ENCODE results near the gene FGF18.
"Not testable (repeated sequence)": the region's sequence is repeated elsewhere in the genome, so short reads cannot be mapped to it uniquely, and the experiment has no call there.

The FGF18 gene

DNA sequence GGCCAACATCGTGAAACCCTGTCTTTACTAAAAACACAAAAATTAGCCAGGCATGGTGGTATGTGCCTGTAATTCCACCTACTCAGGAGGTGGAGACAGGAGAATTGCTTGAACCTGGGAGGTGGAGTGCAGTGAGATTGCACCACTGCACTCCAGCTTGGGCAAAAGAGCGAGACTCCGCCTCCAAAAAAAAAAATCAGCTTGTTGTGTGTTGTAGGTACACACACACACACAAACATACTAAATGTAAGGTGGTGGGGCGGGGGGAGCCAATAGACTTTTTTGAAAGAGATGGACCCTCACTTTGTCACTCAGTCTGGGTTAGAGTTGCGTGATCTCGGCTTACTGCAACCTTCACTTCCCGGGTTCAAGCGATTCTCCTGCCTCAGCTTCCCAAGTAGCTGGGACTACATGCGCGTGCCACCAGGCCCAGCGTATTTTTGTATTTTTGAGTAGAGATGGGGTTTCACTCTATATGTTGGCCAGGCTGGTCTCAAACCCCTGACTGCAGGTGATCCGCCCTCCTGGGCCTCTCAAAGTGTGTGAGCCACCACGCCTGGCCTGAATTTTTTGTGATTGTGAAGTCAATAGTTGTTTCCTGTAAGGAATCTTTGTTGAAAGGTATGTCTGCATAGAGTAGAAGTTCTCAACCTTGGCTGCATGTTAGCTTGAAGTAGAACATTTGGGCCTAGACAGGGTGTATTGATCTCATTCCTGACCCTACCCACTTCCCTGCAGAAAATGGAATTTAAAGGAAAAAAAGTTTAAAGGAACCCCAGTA lies 18.1 kb upstream of the FGF18 start:
- no peak for DNase-seq

DNA sequence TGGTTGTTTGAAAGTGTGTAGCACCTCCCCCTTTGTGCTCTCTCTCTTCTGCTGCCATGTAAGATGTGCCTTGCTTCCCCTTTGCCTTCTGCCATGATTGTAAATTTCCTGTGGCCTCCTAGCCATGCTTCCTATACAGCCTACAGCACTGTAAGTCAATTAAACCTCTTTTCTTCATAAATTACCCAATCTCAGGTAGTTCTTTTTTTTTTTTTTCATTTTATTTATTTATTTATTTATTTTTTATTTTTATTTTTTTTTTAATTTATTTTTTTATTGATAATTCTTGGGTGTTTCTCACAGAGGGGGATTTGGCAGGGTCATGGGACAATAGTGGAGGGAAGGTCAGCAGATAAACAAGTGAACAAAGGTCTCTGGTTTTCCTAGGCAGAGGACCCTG lies 16.7 kb upstream of the FGF18 start:
- DNase-seq: not testable (repeated sequence)

DNA sequence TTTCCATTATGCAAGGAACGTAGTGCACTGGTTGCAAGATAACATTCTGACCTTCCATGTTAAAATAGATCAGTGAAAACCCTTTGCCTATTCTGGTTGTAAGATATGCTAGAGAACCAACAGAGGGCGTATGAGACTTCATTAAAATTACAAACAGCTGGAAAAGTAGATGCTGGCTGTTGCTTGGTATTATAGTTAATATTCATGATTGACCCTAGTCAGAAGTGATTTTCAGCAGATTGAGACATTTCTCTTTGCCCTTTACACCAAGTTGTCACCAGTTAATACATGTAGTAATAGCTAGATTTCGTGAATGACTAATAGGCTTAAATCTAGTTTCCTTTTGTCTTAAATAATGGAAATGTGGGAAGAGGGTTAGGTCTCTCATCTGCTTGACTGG lies 13.8 kb upstream of the FGF18 start:
- no peak for DNase-seq

DNA sequence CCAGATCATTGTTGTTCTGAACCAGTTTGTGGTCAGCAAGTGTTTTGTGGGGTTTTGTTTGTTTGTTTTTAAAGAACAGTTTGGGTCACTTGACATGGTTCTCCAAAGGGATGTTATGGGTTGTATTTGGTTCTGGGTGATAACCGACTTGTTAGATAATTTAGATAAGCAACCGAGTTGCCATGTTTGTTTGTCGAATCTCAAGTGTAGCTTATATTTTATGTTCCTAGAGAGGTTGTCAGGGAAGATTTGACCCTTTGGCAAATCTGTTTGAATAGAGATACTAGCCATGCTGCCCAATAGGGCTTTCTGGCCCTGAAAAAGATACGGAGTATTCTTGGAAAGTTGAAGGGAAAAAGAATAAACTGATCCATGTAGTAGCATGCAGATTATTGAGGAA lies 12.2 kb upstream of the FGF18 start:
- DNase-seq: no peak

DNA sequence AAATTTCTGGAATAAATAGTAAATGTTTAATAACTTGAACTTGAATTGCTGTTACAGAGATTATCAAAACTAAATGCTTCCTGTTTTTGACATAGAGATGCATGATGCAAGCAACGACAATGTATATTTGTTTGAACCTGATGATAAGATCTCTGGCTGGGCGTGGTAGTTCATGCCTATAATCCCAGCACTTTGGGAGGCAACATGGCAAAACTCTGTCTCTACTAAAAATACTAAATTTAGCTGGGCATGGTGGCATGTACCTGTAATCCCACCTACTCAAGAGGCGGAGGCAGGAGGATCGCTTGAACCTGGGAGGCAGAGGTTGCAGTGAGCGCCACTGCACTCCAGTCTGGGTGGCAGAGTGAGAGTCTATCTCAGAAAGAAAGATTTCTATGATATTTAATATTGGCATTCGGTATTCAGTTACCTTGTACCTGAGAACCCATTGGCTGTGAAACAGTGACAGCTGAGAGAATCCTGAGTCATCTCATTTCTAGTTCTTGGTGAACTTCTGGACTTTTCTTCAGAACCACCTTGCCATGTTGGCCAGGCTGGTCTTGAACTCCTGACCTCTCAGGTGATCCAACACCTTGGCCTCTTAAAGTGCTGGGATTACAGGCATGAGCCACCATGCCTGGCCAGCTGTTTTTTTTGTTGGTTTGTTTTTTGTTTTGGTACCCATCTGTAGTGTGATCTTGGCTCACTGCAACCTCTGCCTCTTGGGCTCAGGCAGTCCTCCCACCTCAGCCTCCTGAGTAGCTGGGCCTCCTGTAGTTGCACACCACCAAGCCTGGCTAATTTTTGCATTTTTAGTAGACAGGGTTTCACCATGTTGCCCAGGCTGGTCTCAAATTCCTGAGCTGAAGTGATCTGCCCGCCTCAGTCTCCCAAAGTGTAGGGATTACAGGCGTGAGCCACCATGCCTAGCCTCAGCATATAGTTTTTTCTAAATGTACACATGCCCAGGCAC lies 10.0 kb upstream of the FGF18 start:
- DNase-seq: no peak

DNA sequence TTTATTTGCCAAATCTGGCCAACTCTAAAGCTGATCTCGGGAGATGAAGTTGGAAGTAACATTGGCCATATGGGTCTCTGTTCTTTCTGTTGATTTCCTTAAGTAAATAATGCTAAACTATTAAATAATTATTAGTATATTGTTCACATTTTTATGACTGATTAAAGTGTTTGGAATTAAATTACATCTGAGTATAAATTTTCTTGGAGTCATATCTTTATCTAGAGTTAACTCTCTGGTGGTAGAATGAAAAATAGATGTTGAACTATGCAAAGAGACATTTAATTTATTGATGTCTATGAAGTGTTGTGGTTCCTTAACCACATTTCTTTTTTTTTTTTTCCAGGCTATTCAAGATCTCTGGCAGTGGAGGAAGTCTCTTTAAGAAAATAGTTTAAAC lies 9.3 kb upstream of the FGF18 start:
- DNase-seq: no peak

DNA sequence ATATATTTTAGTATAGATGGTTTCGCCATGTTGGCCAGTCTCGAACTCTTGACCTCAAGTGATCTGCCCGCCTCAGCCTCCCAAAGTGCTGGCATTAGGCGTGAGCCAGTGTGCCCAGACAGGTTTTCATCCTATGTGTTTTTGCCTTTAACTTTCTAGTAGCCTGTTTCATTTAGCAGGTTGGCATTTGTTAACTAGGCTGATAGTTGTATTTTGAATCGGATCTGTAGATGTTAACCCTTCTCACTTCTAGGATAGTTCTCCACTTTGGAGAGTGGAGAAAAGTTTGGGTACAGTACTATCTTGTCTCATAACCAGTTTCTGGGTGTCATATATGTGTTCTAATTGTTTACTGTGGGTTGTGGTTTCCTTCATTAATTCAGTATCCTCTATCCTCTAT lies 7.3 kb upstream of the FGF18 start:
- no peak for DNase-seq

DNA sequence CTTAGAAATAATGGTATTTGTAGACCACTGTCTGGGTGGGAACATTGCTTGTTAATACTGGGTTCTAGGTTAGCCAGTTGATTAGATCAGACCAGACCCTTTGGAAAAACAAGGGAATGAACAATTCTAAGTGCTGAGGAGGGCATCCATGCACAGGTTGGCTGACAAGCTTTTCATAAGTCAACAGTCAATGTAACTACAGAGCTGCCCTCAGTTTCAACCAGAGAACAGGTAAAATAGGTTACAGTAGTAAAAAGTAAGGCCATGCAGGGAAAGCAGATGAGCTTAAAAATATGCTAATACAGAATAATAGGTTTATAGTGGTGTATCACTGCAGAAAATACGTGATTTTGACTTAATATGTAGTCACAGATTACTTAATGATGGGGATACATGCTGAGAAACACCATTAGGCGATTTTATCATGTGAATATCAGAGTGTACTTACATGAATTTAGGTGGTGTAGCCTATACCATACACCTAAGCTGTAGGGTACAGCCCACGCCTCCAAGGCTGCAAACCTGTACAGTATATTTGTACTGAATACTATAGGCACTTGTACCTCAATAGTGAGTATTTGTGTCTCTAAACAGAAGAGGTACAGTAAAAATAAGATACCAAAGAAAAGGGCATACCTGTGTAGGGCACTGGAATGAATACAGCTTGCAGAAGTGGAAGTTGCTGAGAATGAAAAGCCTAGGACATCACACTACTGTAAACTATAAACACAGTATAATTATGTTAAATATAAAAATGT lies 6.1 kb upstream of the FGF18 start:
- no peak for DNase-seq

DNA sequence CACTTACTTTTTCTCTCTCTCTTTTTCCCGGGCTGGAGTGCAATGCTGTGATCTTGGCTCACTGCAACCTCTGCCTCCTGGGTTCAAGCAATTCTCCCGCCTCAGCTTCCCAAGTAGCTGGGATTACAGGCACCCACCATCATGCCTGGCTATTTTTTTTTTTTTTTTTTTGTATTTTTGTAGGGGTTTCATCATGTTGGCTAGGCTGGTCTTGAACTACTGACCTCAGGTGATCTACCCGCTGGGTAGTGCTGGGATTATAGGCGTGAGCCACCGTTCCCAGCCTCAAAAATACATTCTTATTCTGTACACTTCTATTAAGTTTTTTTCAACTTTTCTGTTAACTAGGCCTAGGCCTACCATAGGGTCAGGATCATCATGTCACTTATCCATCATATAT lies 5.5 kb upstream of the FGF18 start:
- not testable (repeated sequence) for DNase-seq

DNA sequence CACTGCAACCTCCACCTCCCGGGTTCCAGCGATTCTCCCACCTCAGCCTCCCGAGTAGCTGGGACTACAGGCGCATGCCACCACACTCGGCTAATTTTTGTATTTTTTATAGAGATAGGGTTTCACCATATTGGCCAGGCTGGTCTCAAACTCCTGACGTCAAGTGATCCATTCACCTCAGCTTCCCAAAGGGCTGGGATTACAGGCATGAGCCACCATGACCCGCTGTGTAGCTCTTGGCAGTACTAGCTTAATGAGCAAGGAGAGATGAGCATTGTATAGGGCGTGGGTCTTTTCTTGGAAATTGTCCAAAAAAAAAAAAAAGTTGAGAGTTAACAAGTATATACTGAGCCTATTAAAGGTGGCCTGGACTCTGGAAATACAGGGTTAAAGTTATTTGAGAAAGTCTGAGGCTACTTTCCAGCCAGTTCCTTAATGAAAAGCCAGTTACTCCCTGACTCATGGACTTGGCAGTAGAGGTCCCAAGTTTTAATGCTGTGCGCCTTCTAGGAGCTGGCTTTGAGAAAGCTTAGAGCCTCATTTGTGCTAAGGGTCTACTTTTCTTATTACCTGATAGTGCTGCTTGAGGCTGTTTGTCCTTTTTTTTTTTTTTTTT lies 4.2 kb upstream of the FGF18 start:
- no peak for DNase-seq

DNA sequence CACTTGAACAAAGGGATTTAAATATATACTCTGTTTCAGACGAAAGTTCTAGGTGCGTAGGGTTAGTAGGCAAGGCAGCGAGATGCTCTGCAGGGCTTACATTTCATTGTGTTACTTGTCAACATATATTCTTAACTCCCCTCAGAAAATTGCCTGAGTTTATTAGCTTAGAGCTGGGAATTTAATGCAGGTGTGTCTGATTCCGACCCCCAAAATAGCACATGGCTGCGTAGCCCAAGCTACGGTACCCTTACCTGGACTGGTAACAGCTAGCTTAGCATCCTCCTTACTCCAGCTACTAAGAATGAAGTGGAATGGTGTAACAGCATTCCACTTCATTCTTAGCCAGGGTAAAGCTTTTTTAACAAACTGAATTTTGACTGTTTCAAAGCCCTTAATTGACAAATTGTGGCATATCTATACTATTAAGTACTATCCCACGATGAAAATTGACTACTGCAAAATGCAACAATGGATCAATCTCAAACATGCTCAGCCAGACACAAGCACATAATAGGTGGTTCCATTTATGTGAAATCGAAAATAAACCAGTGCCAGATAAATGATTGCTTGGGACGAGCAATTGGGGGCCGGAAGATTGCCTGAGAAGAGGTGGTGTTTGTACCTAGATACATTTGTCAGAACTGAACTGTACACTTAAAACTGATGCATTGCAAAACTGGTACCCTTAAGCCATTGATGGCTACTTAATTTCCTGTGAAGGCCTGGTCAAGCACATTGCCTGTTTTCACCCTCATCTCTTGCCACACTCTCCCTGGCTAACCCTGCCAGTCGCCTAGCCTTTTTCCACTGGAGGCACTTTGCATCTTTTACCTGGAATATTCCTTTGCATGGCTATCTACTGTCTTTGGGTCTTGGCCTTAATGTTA lies 3.0 kb upstream of the FGF18 start:
- no peak for DNase-seq

DNA sequence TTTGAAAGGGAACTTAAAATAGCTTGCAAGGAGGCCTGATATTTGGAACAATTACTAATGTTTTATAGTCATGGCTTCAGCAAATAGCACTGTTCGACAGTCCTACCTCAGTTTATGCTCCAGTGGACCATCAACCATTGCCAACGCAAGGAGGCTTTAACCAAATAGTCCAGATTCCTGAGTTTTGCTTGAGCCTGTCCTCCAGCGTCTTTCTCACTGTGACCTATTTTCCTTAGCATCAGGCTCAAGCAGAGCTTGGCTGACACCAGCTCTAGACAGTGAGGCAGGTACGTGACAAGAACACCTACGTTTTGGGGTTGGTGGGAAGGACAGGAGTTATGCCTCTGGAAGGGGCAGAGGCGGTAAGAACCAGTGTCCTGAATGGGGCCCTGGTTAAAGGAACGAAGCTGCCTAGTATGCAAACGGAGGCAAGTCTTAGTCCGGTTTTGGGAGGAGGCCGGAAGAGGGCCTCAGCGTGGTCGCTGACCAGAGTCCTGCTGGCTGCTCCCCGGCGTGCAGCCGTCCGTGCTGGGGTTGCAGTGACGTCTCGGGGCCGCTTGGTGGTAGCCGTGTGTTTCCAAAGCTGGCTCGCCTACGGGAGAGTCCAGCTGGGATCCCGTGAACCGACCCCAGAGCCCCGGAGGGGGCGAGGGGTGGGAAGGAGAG lies 998 bp upstream of the FGF18 start:
- DNase-seq: peak; percentile 27

DNA sequence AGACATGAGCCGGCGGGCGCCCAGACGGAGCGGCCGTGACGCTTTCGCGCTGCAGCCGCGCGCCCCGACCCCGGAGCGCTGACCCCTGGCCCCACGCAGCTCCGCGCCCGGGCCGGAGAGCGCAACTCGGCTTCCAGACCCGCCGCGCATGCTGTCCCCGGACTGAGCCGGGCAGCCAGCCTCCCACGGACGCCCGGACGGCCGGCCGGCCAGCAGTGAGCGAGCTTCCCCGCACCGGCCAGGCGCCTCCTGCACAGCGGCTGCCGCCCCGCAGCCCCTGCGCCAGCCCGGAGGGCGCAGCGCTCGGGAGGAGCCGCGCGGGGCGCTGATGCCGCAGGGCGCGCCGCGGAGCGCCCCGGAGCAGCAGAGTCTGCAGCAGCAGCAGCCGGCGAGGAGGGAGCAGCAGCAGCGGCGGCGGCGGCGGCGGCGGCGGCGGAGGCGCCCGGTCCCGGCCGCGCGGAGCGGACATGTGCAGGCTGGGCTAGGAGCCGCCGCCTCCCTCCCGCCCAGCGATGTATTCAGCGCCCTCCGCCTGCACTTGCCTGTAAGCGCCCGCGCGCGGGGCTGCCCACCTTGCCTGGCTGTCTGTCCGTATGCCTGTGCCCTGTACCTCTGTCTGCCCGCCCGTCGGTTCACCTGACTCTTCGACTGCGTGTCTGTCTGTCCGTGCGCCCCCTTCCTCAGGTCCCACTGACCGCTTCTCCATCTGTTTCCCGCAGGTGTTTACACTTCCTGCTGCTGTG lies 412 bp downstream of the FGF18 start:
- peak; percentile 11 for DNase-seq

DNA sequence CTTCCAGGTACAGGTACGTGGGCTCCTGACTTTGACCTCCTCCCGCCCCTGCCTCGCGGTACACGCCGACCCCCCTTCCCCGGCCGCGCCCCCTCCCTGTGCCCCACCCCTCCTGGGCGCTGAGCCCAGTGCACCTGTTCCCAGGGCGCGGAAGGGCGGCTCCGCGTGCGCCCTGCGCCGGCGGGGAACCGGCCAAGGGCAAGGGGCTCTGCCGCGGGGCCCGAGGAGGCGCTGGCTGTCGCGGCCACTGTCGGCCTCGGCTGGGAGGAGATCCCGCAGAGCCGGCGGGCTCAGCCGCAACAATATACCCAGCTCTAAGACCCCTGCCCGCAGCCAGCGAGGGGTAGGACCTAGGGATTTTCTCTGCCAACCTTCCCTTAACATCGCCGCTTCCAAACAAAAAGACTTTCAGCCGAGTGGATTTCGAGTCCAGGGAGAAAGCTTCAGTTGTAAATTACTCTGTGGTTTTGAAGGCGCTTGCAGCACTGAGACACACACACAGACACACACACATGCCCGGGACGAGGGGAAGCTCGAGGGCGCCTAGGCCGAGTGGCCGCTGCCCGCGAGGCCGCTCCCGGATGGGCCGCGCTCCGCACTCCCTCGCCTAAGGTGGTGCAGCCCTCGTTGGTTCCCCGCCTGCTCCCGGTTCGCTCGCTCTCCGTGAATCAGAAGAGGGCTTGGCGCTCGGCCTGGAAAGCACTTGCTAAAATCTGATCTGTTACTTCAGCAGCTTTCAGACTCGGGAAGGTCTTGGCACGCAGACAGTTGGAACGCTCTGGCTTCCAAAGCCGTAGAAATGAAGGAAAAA lies 1.2 kb downstream of the FGF18 start:
- no peak for DNase-seq

DNA sequence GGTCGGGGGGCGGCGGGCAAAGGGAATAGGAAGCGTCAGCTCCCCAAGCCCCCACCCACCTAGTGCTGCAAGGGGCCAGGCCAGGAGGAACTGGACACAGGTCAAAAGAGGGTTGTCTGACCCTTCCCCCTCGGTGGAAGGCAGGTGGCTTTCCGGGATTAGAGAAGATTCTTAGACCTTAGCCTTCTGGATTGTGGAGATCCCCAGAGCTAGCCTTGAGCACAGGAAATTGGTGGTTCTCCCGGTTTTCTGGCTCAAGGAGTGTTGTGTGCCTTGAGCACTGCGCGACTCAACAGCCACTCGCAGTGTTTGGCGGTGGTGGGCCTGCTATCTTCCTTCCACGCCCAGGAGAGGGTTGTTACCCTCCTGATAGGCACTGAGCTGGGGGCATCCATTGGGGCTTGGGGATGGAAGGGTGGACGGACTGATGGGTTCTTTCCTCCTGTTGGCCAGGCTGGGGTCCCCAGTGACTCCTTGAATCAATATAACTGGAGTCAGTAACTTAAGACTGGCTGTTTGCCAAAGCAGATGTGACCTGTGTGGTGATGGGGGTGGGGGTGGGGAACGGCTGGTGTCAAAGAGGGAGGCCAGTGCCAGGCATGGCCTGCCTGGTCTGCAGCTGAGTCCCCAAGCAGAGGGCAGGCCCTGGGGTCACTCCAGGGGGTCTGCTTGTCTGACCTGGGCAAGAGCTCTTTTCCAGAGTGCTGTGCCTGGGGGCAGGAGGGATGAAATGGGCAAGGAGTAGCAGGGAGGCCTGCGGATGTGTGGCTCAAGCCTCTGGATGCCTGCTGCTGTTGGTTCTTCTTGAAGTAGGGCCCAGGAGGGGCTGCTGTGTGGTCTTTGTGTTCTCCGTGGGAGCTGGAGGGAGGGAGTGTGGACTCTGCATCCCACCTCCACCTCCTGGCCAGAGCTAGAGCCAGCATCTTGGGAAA lies 2.1 kb downstream of the FGF18 start:
- DNase-seq: no peak

DNA sequence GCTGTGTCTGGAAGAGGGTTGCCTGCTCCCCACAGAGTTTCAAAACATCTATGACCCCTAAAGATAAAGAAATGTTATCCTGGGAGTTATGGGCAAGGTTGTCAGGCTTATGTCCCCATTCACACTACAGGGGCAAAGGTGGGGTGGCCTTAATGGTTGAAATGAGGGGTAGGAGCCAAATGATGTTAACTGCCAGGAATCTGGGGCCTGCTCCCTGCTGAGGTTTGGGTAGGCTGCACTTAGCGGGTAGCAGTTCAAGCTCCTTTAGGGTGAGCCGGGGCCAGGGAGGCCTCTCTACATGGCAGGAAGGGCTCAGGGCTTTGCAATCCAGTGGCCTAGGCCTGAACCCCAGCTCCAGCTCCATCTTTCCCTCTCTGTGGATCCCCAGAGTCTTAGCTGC lies 3.0 kb downstream of the FGF18 start:
- DNase-seq: no peak

DNA sequence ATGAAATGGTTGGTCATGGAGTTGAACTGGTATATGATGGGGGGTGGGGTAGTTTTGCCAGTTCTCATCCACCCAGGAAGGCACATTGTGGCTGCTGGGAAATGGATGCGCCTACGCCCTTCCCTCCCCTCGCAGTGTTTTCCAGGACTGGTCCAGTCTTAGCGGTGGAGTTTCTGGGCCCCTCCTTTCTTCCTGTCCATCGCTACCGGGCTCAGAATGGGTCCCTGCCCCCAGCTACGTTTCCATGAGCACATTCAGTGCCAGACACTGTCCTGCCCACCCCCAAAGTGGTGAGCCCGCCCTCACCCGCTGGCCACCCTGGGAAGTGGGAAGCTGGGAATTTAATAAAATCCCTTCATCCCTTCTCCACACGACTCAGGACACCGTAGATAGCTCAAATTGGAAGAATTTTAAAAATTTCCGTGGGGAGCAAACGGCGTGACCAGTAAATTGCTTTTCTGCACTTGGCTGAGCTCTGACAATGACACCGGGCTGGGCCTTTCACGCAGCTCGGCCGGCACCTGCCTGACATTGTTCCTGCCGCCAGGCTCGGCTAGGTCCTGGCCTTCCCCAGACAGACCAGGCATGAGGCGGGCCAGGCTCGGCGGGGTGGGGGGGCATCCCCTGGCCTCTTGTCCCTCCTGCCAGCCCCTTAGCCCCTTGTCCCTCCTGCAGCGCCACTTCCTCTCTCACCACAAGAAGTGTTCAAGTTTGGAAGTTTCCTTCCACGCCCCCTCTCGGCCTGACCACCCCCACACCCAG lies 3.6 kb downstream of the FGF18 start:
- no peak for DNase-seq

DNA sequence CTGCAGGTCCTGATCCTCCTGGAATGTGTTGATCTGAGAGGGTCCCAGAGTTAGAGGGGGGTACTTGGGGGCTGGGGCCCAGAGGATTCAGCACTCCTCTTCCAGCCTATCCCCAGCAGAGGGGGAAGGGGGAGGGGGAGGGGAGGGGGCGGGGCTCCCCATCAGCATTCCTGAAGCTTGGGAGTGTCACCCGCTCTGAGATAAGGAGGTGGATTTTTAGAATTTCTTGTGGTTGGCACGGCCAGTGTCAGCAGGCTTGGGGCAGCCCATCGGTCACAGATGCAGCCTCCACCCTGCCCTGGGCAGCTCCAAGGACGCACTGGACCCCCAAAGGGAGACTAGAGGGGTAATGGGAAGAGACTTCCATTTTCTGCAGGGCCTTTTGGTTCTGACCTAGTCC lies 5.3 kb downstream of the FGF18 start:
- no peak for DNase-seq
